K562 (cell line): Measurements from ENCODE around the gene SLC2A4. TPM values are rescaled to one million over a fixed set of nuclear protein-coding genes. Genes with fewer than 3 reads are reported as not detected.

ENCODE experiments used
- ATAC-seq: fragments of 200-7000 bp; cut with Tn5 transposase; 3 replicates; pipeline ENCODE4 v1.9.1; 2020; ENCODE audit warnings: moderate library complexity
- BruUV-seq: library from RNA; stranded (reverse); fragments of 400-500 nt; replicated peaks from 2 replicates; lab custom pipeline; 2021; lab: Mats Ljungman, UMichigan
- CTCF ChIA-PET: fragments of 300-600 bp; formaldehyde crosslinking; extraction: SDS; loops from one replicate; lab custom pipeline; 2021; ENCODE audit warnings: low intra/inter-chr PET ratio; lab: Yijun Ruan, JAX
- POLR2A ChIA-PET: fragments of 300-600, 350-650 bp; sonication (Branson Sonifier 250); formaldehyde crosslinking; extraction: SDS; loops from one replicate; lab custom pipeline; 2021; ENCODE audit warnings: antibody characterized with exemption, inconsistent platforms; lab: Yijun Ruan, JAX
- DNase-seq, 4 experiments: peaks; one replicate each; pipeline versions ENCODE4 v3.0.0 to v3.0.0-alpha.2; 2011 to 2018; ENCODE audit warnings: low spot score in 3 of 4, mixed read lengths in 3 of 4; ENCODE audit errors: extremely low read depth in 1 of 4
- FAIRE-seq: peaks from 2 replicates; lab custom pipeline; 2011; peaks lifted over from hg19 to GRCh38; lab: Jason Lieb, UNC
- H2AFZ ChIP-seq: 2 replicates; pipeline ENCODE4 v1.6.0; 2011; ENCODE audit warnings: low read depth, low read length, control low read depth, inconsistent platforms
- H3K27ac ChIP-seq: fragments of 200-600 bp; 3 replicates; pipeline ENCODE4 v1.8.0; 2011; ENCODE audit warnings: low read depth, mild to moderate bottlenecking, control low read depth, inconsistent platforms, low read length, moderate library complexity, mixed read lengths; ENCODE audit errors: extremely low read depth
- H3K27me3 ChIP-seq, 2 experiments: fragments of 300-600 bp in 1 of 2; 2 replicates in 1 of 2; 3 replicates in 1 of 2; pipeline versions ENCODE4 v1.6.0 to v1.8.0; 2011; ENCODE audit warnings: inconsistent platforms in 2 of 2, low read length in 2 of 2, mild to moderate bottlenecking in 1 of 2, mixed read lengths in 1 of 2, moderate library complexity in 1 of 2; ENCODE audit not compliant: control insufficient read depth in 2 of 2, insufficient read depth in 2 of 2
- H3K36me3 ChIP-seq: fragments of 300-600 bp; 3 replicates; pipeline ENCODE4 v1.8.0; 2011; ENCODE audit warnings: mild to moderate bottlenecking, low read length, inconsistent platforms; ENCODE audit not compliant: control insufficient read depth, insufficient read depth
- H3K4me1 ChIP-seq, 2 experiments: fragments of 200-600 bp in 1 of 2; replicated peaks in 1 of 2; 2 replicates in 1 of 2; 3 replicates in 1 of 2; pipeline versions ENCODE4 v1.5.1 to v1.8.0; 2011; ENCODE audit warnings: inconsistent platforms in 2 of 2, low read length in 2 of 2, mild to moderate bottlenecking in 1 of 2, mixed read lengths in 1 of 2, moderate library complexity in 1 of 2; ENCODE audit not compliant: control insufficient read depth in 2 of 2, insufficient read depth in 2 of 2
- H3K4me2 ChIP-seq: 2 replicates; pipeline ENCODE4 v1.6.1; 2011; ENCODE audit warnings: low read length, control low read depth, inconsistent platforms, mixed read lengths; ENCODE audit not compliant: insufficient read depth
- H3K4me3 ChIP-seq: fragments of 200-600 bp; sonication (generic), shearing (Covaris generic); 2 replicates; pipeline ENCODE4 v1.5.1; 2016; ENCODE audit warnings: control low read depth, inconsistent platforms
- H3K79me2 ChIP-seq: fragments of 200-600 bp; 3 replicates; pipeline ENCODE4 v1.8.0; 2011; ENCODE audit warnings: low read length, inconsistent platforms; ENCODE audit not compliant: control insufficient read depth, insufficient read depth
- H3K9ac ChIP-seq, 2 experiments: 2 replicates each; pipeline versions ENCODE4 v1.6.0 to v1.6.1; 2011; ENCODE audit warnings: low read depth in 2 of 2, low read length in 2 of 2, control low read depth in 1 of 2, inconsistent platforms in 1 of 2, mild to moderate bottlenecking in 1 of 2, mixed read lengths in 1 of 2; ENCODE audit not compliant: insufficient read depth in 1 of 2
- H3K9me1 ChIP-seq: one replicate; pipeline ENCODE4 v1.6.0; 2011; ENCODE audit warnings: inconsistent platforms, mild to moderate bottlenecking, low read length, moderate library complexity; ENCODE audit not compliant: control insufficient read depth, insufficient read depth
- H3K9me3 ChIP-seq: replicated peaks from 2 replicates; pipeline ENCODE4 v1.5.1; 2011; ENCODE audit warnings: low read depth, low read length, inconsistent platforms; ENCODE audit not compliant: control insufficient read depth, insufficient read depth
- H4K20me1 ChIP-seq: replicated peaks from 2 replicates; pipeline ENCODE4 v1.6.1; 2011; ENCODE audit warnings: low read length, inconsistent platforms, mixed read lengths; ENCODE audit not compliant: control insufficient read depth, insufficient read depth
- CREB1 ChIP-seq, 2 experiments: sonication (generic) in 1 of 2; formaldehyde crosslinking in 1 of 2; IDR thresholded peaks; 2 replicates each; pipeline versions ENCODE4 v1.6.1 to v1.8.0; 2012 to 2022; ENCODE audit warnings: inconsistent platforms in 1 of 2, mild to moderate bottlenecking in 1 of 2, missing genetic modification reagents in 1 of 2, moderate library complexity in 1 of 2
- WGBS: fragments of 100-300 bp; shearing (Covaris generic); methylation state at CpG from one replicate; pipeline ENCODE4 v1.1.6; 2016; ENCODE audit warnings: low coverage, mixed read lengths; ENCODE audit not compliant: insufficient coverage; ENCODE audit errors: missing lambda C conversion rate; 5-methylcytosine and 5-hydroxymethylcytosine counted together
- in situ Hi-C: fragments of 300-500 bp; cut with MboI; formaldehyde crosslinking; loops from 4 replicates; pipeline ENCODE4 v1.15.0; 2018; ENCODE audit warnings: inconsistent platforms, mixed read lengths
- intact Hi-C: fragments of 100-400 bp; cut with micrococcal nuclease; formaldehyde crosslinking; loops from 2 replicates; pipeline ENCODE4 v1.14.2; 2022
- polyA plus RNA-seq, 8 experiments: library from polyadenylated mRNA; depleted of rRNA in 4 of 8; stranded (reverse) in 5 of 8; unstranded in 3 of 8; fragments of >200 nt; fragmentation: Nextera tagmentation in 2 of 8; fragmentation: Illumina TruSeq in 1 of 8; extraction: Ambion mirVana in 2 of 8; extraction: Trizol in 1 of 8; gene quantifications; 2 replicates each; pipeline versions ENCODE4 v1.2.1 to v1.2.3, GENCODE V29; 2011 to 2014; ENCODE audit warnings: inconsistent platforms in 1 of 8, missing spikeins in 1 of 8
- total RNA-seq, 7 experiments: library from RNA; depleted of rRNA in 6 of 7; stranded (reverse); fragments of >200 nt in 6 of 7; fragmentation: Illumina TruSeq in 2 of 7; extraction: Trizol in 2 of 7; gene quantifications; 2 replicates each; pipeline versions ENCODE4 v1.2.1 to v1.2.3, GENCODE V29; 2011 to 2021; ENCODE audit warnings: low replicate concordance in 1 of 7
- TF ChIP-seq, protein P1 (sequence below): sonication (generic); formaldehyde crosslinking; IDR thresholded peaks from 2 replicates; pipeline ENCODE4 v1.5.0; 2020; ENCODE audit warnings: missing genetic modification reagents

SLC2A4 gene
- total and polyA plus RNA-seq, 9 of the 15 experiments (the other 6 are each of a cell fraction or from before 2014, with no cell fraction given): 0.74 to 3.5 (median 1.6) TPM

DNA sequence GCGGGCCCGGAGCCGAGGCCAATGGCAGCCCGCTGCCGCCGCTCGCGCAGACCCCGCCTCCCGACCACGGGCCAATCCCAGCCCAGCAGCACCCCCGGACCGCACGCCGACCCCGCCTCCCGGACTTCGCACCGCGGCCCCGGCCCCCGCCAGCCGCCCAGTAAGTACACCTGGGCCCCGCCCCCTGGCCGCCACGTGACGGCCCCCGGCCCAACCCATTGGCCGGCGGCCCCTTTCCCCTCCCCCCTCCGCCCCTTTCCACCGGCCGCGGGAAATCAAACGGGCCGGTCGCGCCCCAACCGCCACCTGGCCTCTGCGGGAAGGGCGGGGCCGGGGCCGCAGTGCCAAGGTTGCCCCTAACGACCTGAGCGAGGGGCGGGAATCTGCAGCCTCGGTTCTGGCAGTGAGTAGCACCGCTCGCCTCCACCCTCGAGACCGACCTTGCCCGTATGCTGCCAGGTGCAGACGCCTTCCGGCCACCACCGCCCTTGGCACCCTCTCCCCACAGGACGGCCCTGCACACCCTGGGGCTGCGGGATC, 13.2 kb downstream of the SLC2A4 start, which contains the start of gene YBX2:
YBX2 (minus strand) TSS at position 26 of the 540 bp plus-strand sequence. CDS start 139 bp downstream, outside the sequence.
- intact Hi-C loops: loop anchor here (5.0 kb wide), 1 partner anchor 242 kb away; no protein-coding TSS in a partner anchor
- ChIA-PET POLR2A (no interaction called here), CTCF (interaction anchor here (2.5 kb wide), 1 partner anchor 14 kb away, joined by 19 read pairs; the partner anchor contains the start of gene SLC2A4)
- no peaks in the 10 kb centered on the region for H3K9me3 ChIP-seq
- no CpG with 5 or more reads among the region's 57 CpGs for WGBS
- H4K20me1 ChIP-seq: no peaks in the 10 kb centered on the region
- H3K4me2 ChIP-seq: peak within 1 kb of the TSS; percentile 6; the same call in 1 of the 2 replicates
- H2AFZ ChIP-seq: no peak within 1 kb of the TSS
- H3K79me2 ChIP-seq: no peaks in the 10 kb centered on the region
- no TSS peak for BruUV-seq
- DNase-seq (peak in 3 of 4 experiments; percentile 35 to 62 (median 42)), FAIRE-seq (no peak), ATAC-seq (no peak)
- in situ Hi-C loops: no loop called here
- no peak for TF ChIP-seq CREB1 (IDR thresholded peaks at IDR 0.05)
- TF ChIP-seq CREB1 (CRISPR knock-in tag; IDR thresholded peaks at IDR 0.05): no peak
- TF ChIP-seq, protein P1, sequence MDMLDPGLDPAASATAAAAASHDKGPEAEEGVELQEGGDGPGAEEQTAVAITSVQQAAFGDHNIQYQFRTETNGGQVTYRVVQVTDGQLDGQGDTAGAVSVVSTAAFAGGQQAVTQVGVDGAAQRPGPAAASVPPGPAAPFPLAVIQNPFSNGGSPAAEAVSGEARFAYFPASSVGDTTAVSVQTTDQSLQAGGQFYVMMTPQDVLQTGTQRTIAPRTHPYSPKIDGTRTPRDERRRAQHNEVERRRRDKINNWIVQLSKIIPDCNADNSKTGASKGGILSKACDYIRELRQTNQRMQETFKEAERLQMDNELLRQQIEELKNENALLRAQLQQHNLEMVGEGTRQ (CRISPR knock-in tag): peak; percentile 39; the same call in 1 of the 2 replicates
- no peaks in the 10 kb centered on the region for H3K27me3 ChIP-seq
- no peak within 1 kb of the TSS for H3K4me3 ChIP-seq
- H3K36me3 ChIP-seq: no peaks in the 10 kb centered on the region
- no peak within 1 kb of the TSS for H3K27ac ChIP-seq
- no peaks in the 10 kb centered on the region for H3K9me1 ChIP-seq
- peak within 1 kb of the TSS in 1 of 2 experiments; percentile 74; a peak in 2 of 4 replicates for H3K9ac ChIP-seq
- peaks cover 17 to 47% of the 10 kb centered on the region in 2 experiments for H3K4me1 ChIP-seq
